ENCODE data around the gene ILF3. TPM values are rescaled to one million over a fixed set of nuclear protein-coding genes. Genes with fewer than 3 reads are reported as not detected.

Gene ILF3
- 10 to 100 TPM; 67.3 to 88.2 (median 76.6) TPM for total RNA-seq

DNA sequence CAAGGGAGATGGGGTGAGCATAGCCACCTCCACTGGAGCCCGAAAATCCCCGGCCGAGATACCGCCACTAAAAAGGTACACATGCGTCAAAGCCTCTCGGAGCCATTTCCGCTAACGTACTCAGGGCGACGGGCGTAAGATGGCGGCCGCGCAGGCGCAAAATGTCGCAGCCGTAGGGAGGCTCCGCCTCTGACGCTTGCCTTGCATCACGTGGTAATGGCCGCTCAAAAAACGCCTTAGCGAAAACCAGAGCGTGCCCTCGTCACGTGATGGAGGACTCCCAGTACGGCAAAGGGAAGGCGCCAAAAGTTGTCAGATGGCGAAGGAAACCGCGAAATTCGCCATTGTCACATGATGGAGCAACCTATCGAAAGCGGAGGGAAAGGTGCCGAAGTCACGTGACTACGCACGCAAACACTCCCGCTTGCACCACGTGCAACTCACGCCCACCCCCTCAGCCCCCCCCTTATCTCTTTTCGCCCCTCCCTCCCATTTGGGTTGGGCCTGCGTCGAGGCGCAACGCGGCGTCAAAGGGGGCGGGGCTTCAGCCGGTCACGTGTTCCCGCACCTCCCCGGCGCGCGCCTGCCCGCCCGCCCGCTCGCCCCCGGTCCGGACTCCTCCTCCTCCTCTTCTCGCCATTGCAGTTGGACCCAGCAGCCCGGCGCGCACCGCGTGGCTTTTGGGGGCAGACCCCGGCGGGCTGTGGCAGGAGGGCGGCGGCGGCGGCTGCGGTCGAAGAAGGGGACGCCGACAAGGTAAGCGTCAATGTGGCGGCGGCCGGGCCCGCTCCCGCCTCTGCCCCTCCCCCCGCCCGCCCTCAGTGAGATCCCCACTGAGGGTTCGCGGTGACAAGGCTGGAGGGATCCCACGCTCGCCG is at the start of gene ILF3:
Gene ILF3, plus strand, starts transcription at position 615 of the 878 bp plus-strand sequence. CDS start 16,260 bp downstream, outside the sequence.
- DNase-seq (peak; percentile 100), ATAC-seq (peak; percentile 86 to 90)
- no peaks in the 10 kb centered on the region for H3K9me3 ChIP-seq
- peak within 1 kb of the TSS; percentile 99 to 100 (median 99) for H3K27ac ChIP-seq
- intact Hi-C loops (cut with DNase I; ENCODE audit: low total_unique reads) (loop anchor here (1.0 to 10.0 kb wide), 7 partner anchors 29 to 306 kb away; partner anchors contain the start of genes CDC37, CDKN2D, KEAP1 and KRI1), in situ Hi-C loops (cut with MboI; ENCODE audit: low sequenced_read_pairs in 4 of 4) (no loop called here)
- H3K4me3 ChIP-seq: peak within 1 kb of the TSS; percentile 85 to 99 (median 97)
- no peaks in the 10 kb centered on the region for H3K36me3 ChIP-seq
- peaks cover 31 to 45% of the 10 kb centered on the region in 2 donors for H3K4me1 ChIP-seq
- peak; percentile 85 to 91 for TF ChIP-seq POLR2A (IDR thresholded peaks at IDR 0.05)
- TF ChIP-seq, protein P1, sequence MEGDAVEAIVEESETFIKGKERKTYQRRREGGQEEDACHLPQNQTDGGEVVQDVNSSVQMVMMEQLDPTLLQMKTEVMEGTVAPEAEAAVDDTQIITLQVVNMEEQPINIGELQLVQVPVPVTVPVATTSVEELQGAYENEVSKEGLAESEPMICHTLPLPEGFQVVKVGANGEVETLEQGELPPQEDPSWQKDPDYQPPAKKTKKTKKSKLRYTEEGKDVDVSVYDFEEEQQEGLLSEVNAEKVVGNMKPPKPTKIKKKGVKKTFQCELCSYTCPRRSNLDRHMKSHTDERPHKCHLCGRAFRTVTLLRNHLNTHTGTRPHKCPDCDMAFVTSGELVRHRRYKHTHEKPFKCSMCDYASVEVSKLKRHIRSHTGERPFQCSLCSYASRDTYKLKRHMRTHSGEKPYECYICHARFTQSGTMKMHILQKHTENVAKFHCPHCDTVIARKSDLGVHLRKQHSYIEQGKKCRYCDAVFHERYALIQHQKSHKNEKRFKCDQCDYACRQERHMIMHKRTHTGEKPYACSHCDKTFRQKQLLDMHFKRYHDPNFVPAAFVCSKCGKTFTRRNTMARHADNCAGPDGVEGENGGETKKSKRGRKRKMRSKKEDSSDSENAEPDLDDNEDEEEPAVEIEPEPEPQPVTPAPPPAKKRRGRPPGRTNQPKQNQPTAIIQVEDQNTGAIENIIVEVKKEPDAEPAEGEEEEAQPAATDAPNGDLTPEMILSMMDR (IDR thresholded peaks at IDR 0.05 in 4 of 5, conservative IDR thresholded peaks at IDR 0.05 in 1 of 5): peak in 2 of 5 experiments; percentile 68 to 82
- no peaks in the 10 kb centered on the region for H3K27me3 ChIP-seq

DNA sequence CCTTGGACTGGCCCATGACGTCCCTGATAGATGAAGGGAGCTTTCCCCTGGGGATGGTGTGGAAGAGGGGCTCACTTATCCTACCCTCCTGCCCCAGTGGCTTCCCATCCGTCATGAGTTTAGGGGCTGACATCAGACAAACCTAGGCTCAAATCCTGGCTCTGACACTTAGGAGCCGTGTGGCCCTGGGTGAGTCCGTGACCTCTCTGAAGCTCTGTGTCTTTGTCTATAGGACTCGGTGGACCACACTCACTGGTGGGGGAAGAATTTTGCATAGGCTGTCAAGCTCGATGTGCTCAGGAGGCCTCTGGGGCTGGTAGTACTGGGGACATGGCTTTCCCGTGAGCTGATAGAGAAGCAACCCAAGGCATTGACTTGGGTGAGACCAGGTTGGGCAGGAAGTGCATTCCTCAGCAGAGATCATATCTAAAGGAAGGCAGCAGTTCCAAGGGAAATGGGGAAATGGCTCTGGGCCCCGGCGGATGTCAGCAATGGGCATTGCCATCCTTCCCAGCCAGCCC is 49.6 kb upstream of the ILF3 start:
- ATAC-seq (no peak), DNase-seq (no peak)
- in situ Hi-C loops (cut with MboI; ENCODE audit: low sequenced_read_pairs in 4 of 4) (no loop called here), intact Hi-C loops (cut with DNase I; ENCODE audit: low total_unique reads) (loop anchor here (5.0 kb wide), 1 partner anchor 38 kb away; no protein-coding TSS in a partner anchor)
- H3K4me1 ChIP-seq: peaks cover 12 to 18% of the 10 kb centered on the region in 2 donors
- H3K27ac ChIP-seq: peak overlapping the region; percentile 86 to 98 (median 94)
- no peaks in the 10 kb centered on the region for H3K27me3 ChIP-seq
- H3K4me3 ChIP-seq: peak overlapping the region in 1 of 4 donors; percentile 98
- H3K36me3 ChIP-seq: no peaks in the 10 kb centered on the region
- no peak for TF ChIP-seq POLR2A (IDR thresholded peaks at IDR 0.05)
- TF ChIP-seq, protein P1 (IDR thresholded peaks at IDR 0.05 in 4 of 5, conservative IDR thresholded peaks at IDR 0.05 in 1 of 5): no peak
- no peaks in the 10 kb centered on the region for H3K9me3 ChIP-seq

DNA sequence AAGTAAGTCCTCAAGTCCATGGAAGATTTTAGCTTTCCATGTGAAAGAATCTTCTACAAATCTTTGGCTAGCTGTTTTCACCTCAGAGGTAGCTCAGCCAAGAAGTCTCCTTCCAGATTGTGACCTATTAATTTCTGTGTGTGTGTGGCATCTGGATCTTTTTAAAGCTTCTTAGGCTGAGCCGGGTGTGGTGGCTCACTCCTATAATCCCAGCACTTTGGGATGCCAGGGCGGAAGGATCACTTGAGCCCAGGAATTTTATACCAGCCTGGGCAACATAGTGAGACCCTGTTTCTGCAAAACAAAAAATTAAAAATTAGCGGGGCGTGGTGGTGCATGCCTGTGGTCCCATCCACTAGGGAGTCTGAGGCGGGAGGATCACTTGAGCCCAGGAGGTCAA is 42.2 kb upstream of the ILF3 start:
- no peak for ATAC-seq
- intact Hi-C loops (cut with DNase I; ENCODE audit: low total_unique reads): no loop called here
- no peak for DNase-seq
- in situ Hi-C loops (cut with MboI; ENCODE audit: low sequenced_read_pairs in 4 of 4): no loop called here
- TF ChIP-seq, protein P1 (IDR thresholded peaks at IDR 0.05 in 4 of 5, conservative IDR thresholded peaks at IDR 0.05 in 1 of 5): no peak
- TF ChIP-seq POLR2A (IDR thresholded peaks at IDR 0.05): no peak
- no peak overlapping the region for H3K4me3 ChIP-seq
- peaks cover 21 to 32% of the 10 kb centered on the region in 2 donors for H3K4me1 ChIP-seq
- peak overlapping the region; percentile 79 to 96 (median 86) for H3K27ac ChIP-seq
- no peaks in the 10 kb centered on the region for H3K9me3 ChIP-seq
- no peaks in the 10 kb centered on the region for H3K36me3 ChIP-seq
- H3K27me3 ChIP-seq: no peaks in the 10 kb centered on the region

DNA sequence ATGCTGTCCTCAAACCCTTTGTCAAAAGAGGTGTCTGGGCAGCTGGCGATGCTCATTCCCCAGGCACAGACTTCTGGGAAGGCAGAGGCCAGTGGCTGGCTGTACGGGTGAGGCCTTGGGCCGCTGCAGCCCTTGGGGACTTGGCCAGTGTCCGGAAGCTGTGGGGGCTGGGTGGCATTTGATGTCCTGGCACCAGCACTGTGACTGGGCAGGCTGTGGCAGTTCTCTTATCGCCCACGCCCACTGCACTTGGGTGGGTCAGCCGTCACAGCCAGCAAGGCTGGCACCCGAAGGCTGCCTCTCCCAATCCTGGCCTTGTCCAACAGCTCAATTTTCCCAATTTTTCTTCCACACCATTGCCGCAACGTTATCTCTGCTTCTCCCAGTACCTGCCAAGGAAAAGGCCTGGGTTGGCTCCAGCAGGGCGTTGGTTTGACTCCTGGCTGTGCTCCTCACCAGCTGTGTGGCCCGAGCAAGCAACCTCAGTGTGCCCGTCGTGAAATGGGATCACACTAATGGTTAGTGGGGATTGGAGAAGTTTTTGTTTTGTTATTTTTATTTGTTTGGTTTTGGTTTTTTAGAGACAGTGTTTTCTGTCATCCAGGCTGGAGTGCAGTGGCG is 41.5 kb upstream of the ILF3 start:
- Histone ChIP-seq H3K36me3 (no peaks in the 10 kb centered on the region), H3K27me3 (no peaks in the 10 kb centered on the region), H3K9me3 (no peaks in the 10 kb centered on the region), H3K4me1 (peaks cover 21 to 34% of the 10 kb centered on the region in 2 donors), H3K4me3 (peak overlapping the region in 3 of 4 donors; percentile 5 to 41 (median 13)), H3K27ac (peak overlapping the region; percentile 79 to 96 (median 86))
- TF ChIP-seq POLR2A (IDR thresholded peaks at IDR 0.05): no peak
- TF ChIP-seq, protein P1 (IDR thresholded peaks at IDR 0.05 in 4 of 5, conservative IDR thresholded peaks at IDR 0.05 in 1 of 5): no peak
- in situ Hi-C loops (cut with MboI; ENCODE audit: low sequenced_read_pairs in 4 of 4): no loop called here
- intact Hi-C loops (cut with DNase I; ENCODE audit: low total_unique reads): no loop called here
- DNase-seq (peak; percentile 65 to 94), ATAC-seq (peak; percentile 81 to 85)

Measured in gastrocnemius medialis (tissue), 4 donors.